ENCODE measurements around the gene PTPRA.

PTPRA gene

DNA sequence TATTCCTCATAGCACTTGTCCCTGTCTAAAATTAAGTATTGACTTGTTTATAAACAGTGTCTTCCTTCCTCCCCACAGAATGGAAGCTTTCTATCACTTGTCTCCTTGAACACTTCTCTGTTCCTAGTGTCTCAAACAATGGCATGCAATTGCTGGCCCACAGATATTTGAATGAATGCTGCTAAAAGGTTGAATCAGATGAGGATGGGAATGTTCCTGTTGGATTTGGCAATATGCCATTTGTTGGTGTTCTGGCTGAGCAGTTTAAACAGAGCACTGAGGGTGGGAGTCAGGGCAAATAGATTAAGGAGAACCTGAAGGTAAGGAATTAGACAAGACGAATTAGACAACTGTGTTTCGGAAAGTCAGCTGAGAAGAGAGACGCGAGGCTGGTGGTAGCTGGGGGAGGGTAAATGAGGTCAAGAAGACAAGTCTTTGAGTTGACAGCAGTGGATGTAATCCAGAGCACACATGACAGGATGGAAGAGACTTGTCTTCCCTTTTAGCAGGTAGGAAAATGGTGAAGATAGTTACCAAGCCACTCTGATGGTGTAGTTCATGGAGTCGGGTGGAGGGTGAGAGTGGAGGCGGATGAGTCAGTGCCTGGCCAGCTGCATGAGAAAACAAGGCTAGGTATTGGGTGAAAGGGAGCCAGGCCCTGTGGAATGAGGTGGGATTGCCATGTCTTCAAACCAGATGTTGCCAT lies 111.8 kb downstream of the PTPRA start:
- DNase-seq (ENCODE audit: low read depth) = peak; percentile 76
- no peak overlapping the region for H3K4me3 ChIP-seq (ENCODE audit: low read depth, low read length)
- TF ChIP-seq, protein P1, sequence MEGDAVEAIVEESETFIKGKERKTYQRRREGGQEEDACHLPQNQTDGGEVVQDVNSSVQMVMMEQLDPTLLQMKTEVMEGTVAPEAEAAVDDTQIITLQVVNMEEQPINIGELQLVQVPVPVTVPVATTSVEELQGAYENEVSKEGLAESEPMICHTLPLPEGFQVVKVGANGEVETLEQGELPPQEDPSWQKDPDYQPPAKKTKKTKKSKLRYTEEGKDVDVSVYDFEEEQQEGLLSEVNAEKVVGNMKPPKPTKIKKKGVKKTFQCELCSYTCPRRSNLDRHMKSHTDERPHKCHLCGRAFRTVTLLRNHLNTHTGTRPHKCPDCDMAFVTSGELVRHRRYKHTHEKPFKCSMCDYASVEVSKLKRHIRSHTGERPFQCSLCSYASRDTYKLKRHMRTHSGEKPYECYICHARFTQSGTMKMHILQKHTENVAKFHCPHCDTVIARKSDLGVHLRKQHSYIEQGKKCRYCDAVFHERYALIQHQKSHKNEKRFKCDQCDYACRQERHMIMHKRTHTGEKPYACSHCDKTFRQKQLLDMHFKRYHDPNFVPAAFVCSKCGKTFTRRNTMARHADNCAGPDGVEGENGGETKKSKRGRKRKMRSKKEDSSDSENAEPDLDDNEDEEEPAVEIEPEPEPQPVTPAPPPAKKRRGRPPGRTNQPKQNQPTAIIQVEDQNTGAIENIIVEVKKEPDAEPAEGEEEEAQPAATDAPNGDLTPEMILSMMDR (conservative IDR thresholded peaks at IDR 0.05; ENCODE audit: low read depth, low read length) = no peak

DNA sequence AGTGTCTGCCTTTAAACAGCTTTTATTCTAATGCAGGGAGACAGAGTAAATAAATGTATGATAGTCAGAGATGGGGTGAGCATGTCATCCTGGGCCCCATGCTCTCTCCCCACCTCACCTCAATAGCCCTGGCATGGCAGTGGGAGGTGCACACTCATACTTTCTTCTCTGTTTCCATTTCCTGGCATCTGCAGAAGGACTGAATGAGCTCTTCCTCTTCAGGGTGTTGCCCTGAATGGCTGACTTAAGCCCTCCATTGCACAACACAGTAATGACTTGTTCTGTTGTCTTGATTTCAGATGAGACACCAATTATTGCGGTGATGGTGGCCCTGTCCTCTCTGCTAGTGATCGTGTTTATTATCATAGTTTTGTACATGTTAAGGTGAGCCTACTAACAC lies 113.2 kb downstream of the PTPRA start:
- peak; percentile 46 for DNase-seq (ENCODE audit: low read depth)
- no peak overlapping the region for H3K4me3 ChIP-seq (ENCODE audit: low read depth, low read length)
- TF ChIP-seq, protein P1 (conservative IDR thresholded peaks at IDR 0.05; ENCODE audit: low read depth, low read length) = no peak

DNA sequence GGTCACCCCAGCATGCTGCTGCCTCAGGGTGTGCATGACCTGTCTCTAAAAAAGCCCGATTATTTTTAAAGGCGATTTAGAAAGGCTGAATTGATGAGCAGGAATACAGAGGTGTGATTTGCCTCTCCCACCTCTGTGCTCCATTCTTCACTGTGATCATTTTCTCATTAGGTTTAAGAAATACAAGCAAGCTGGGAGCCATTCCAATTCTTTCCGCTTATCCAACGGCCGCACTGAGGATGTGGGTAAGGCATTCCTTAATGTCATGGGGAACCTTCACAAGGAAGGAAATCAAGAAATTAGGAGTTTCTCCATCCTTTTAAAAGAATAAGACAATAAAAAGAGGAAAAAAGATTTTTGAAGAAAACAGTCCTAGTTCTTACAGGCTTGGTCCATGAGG lies 114.6 kb downstream of the PTPRA start:
- no peak for DNase-seq (ENCODE audit: low read depth)
- H3K4me3 ChIP-seq (ENCODE audit: low read depth, low read length) = no peak overlapping the region
- TF ChIP-seq, protein P1 (conservative IDR thresholded peaks at IDR 0.05; ENCODE audit: low read depth, low read length) = no peak

DNA sequence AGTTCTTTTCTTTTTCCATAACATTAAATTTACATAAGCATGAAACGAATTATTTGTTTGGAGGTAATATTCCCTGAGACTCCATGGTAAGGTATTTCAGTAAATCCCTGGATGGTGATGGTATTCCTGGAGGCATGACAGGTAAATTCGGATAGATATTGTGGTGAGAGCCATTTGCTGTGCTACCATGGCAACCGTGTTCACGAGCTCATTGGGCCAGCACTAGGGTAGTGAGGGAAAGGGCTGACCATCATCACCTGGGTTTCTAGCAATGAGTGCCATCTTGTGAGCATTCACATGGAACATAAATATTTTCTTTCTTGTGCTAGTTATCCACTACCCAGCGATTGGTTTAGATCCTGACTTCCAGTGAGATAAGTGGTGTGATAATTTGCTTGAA lies 118.3 kb downstream of the PTPRA start:
- TF ChIP-seq, protein P1 (conservative IDR thresholded peaks at IDR 0.05; ENCODE audit: low read depth, low read length) = no peak
- no peak for DNase-seq (ENCODE audit: low read depth)
- H3K4me3 ChIP-seq (ENCODE audit: low read depth, low read length) = no peak overlapping the region

DNA sequence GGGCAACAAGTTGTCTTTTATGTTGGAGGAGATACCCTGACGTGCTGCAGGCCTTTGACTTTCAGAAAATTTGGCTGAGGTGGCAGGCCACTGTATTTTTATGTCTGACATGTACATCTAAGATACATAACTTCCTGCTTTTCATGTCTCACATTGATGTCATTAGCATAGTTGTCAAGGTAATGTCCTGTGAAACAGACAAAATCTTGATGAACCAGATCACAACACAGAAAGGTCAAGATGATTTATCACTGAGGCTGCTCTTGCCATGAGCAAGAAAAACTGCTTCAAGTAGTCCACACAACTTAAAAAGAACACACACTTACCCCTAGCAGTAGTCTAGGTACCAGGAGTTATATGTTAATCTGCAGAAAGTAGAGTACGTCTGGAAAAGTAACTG lies 120.0 kb downstream of the PTPRA start:
- no peak for DNase-seq (ENCODE audit: low read depth)
- H3K4me3 ChIP-seq (ENCODE audit: low read depth, low read length) = no peak overlapping the region
- TF ChIP-seq, protein P1 (conservative IDR thresholded peaks at IDR 0.05; ENCODE audit: low read depth, low read length) = no peak

DNA sequence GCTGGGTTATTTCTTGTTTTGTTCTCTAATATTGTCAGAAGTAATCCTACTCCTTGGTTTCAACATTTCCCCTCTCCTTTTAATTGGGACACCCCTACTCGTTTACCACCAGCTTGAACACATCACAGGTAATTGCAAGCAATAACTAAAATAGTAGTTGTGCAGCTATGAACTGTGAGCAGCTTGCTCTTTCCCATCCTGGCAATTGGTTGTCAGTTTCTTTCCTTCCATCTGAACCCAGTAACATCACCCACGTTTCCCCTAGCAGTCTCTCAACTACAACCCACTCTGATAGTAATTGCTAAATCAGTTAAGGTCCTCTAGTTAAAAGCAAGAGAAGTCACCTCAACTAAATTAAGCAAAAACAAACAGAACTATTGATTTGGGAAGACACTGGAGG lies 122.5 kb downstream of the PTPRA start:
- TF ChIP-seq, protein P1 (conservative IDR thresholded peaks at IDR 0.05; ENCODE audit: low read depth, low read length) = no peak
- no peak overlapping the region for H3K4me3 ChIP-seq (ENCODE audit: low read depth, low read length)
- DNase-seq (ENCODE audit: low read depth) = no peak

DNA sequence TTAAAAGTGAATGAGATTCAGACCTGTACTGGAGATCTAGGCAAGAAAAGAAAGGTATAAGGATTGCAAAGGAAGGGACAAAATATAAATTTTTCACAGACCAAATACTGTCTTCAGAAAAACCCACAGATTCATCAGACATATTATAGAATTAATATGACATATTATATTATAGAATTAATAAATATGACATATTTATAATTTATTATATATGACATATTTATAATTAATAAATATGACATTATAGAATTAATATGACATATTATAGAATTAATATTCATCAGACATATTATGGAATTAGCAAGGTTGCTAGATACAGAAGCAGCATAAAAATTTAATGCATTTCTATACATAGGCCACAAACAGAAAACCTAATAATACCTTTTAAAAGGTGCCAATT lies 125.4 kb downstream of the PTPRA start:
- TF ChIP-seq, protein P1 (conservative IDR thresholded peaks at IDR 0.05; ENCODE audit: low read depth, low read length) = no peak
- DNase-seq (ENCODE audit: low read depth) = no peak
- no peak overlapping the region for H3K4me3 ChIP-seq (ENCODE audit: low read depth, low read length)

Measured in choroid plexus epithelial cell (primary cell).